Activated T-helper 1 cell treated with anti-CD3 and anti-CD28 coated beads, Interleukin-2, amount 50 U/mL, for 16 hours (primary cell): Measurements from ENCODE around the gene TSPYL1.
"Not testable (repeated sequence)": the region's sequence is repeated elsewhere in the genome, so short reads cannot be mapped to it uniquely, and the experiment has no call there.

ENCODE experiments used
- DNase-seq, 2 donors: peaks; one replicate each; pipeline ENCODE4 v3.0.0-alpha.2; 2020; ENCODE audit warnings: low read depth in 1 of 2, low spot score in 1 of 2

The TSPYL1 gene

GRCh38 chr6:116298973-116299372 is 19.2 kb upstream of the TSPYL1 start:
- no peak for DNase-seq

- DNase-seq: no peak
Observed at GRCh38 chr6:116298273-116298672, 18.5 kb upstream of the TSPYL1 start.

- DNase-seq: no peak
Observed at GRCh38 chr6:116292553-116292952, 12.8 kb upstream of the TSPYL1 start.

GRCh38 chr6:116291701-116292396 is 12.1 kb upstream of the TSPYL1 start:
- DNase-seq: no peak

- DNase-seq: no peak
Observed at GRCh38 chr6:116290799-116291198, 11.1 kb upstream of the TSPYL1 start.

- DNase-seq: no peak
Observed at GRCh38 chr6:116289876-116290275, 10.1 kb upstream of the TSPYL1 start.

GRCh38 chr6:116287689-116288282 is 8.1 kb upstream of the TSPYL1 start:
- no peak for DNase-seq

GRCh38 chr6:116286773-116287358 is 7.1 kb upstream of the TSPYL1 start:
- no peak for DNase-seq

GRCh38 chr6:116284984-116285383 is 5.3 kb upstream of the TSPYL1 start:
- DNase-seq: not testable (repeated sequence)

- no peak for DNase-seq
Observed at GRCh38 chr6:116283191-116283590, 3.5 kb upstream of the TSPYL1 start.

- DNase-seq: no peak
Observed at GRCh38 chr6:116282698-116283097, 3.0 kb upstream of the TSPYL1 start.

GRCh38 chr6:116280933-116281316 is 1.2 kb upstream of the TSPYL1 start:
- DNase-seq: no peak

GRCh38 chr6:116280161-116280932 is 617 bp upstream of the TSPYL1 start:
- DNase-seq: no peak

GRCh38 chr6:116278854-116279231 is 887 bp downstream of the TSPYL1 start:
- DNase-seq: no peak

- DNase-seq: no peak
Observed at GRCh38 chr6:116278481-116278829, 1.3 kb downstream of the TSPYL1 start.

GRCh38 chr6:116277124-116277523 is 2.6 kb downstream of the TSPYL1 start:
- DNase-seq: no peak

GRCh38 chr6:116271149-116271708 is 8.5 kb downstream of the TSPYL1 start:
- DNase-seq: no peak

- DNase-seq: no peak
Observed at GRCh38 chr6:116268589-116269293, 11.0 kb downstream of the TSPYL1 start.

GRCh38 chr6:116267836-116268588 is 11.7 kb downstream of the TSPYL1 start:
- no peak for DNase-seq

GRCh38 chr6:116266803-116267202 is 12.9 kb downstream of the TSPYL1 start:
- no peak for DNase-seq
